Keratinocyte (primary cell): ENCODE results near the gene IDI1. TPM values are rescaled to one million over a fixed set of nuclear protein-coding genes. Genes with fewer than 3 reads are reported as not detected.
A peak's percentile ranks its signal among the peaks of the same experiment; 100 is the strongest.

ENCODE experiments used
- DNase-seq: peaks from one replicate; pipeline ENCODE4 v3.0.0-alpha.2; 2011; ENCODE audit warnings: low read depth, missing footprints, low spot score
- FAIRE-seq: peaks from 2 replicates; lab custom pipeline; 2011; peaks lifted over from hg19 to GRCh38; lab: Jason Lieb, UNC
- H2AFZ ChIP-seq: 2 replicates; pipeline ENCODE4 v1.6.0; 2012; ENCODE audit warnings: low read length, control low read depth, inconsistent platforms; ENCODE audit not compliant: control insufficient read depth
- H3K27ac ChIP-seq: 2 replicates; pipeline ENCODE4 v1.5.1; 2011; ENCODE audit warnings: low read length; ENCODE audit not compliant: control insufficient read depth, insufficient read depth
- H3K27me3 ChIP-seq: 3 replicates; pipeline ENCODE4 v1.6.0; 2011; ENCODE audit warnings: low read length; ENCODE audit not compliant: control insufficient read depth, insufficient read depth; ENCODE audit errors: extremely low read depth
- H3K36me3 ChIP-seq, 2 experiments: 2 replicates in 1 of 2; 3 replicates in 1 of 2; pipeline ENCODE4 v1.5.1; 2011; ENCODE audit warnings: low read length in 2 of 2, mild to moderate bottlenecking in 1 of 2; ENCODE audit not compliant: control insufficient read depth in 2 of 2, insufficient read depth in 2 of 2; ENCODE audit errors: extremely low read depth in 1 of 2
- H3K4me1 ChIP-seq: 3 replicates; pipeline ENCODE4 v1.5.1; 2011; ENCODE audit warnings: low read length; ENCODE audit not compliant: control insufficient read depth, insufficient read depth; ENCODE audit errors: extremely low read depth
- H3K4me2 ChIP-seq: 3 replicates; pipeline ENCODE4 v1.6.0; 2011; ENCODE audit warnings: low read depth, low read length; ENCODE audit not compliant: control insufficient read depth, insufficient read depth; ENCODE audit errors: extremely low read depth
- H3K4me3 ChIP-seq, 3 experiments: fragments of 200-600 bp in 1 of 3; sonication (generic) in 1 of 3; 2 replicates in 2 of 3; 3 replicates in 1 of 3; pipeline ENCODE4 v1.5.1; 2011 to 2016; ENCODE audit warnings: low read length in 3 of 3, mild to moderate bottlenecking in 3 of 3, control low read depth in 2 of 3, inconsistent platforms in 1 of 3, low read depth in 1 of 3, mixed read lengths in 1 of 3, mixed run types in 1 of 3, moderate library complexity in 1 of 3; ENCODE audit not compliant: control insufficient read depth in 2 of 3, insufficient read depth in 2 of 3; ENCODE audit errors: extremely low read depth in 1 of 3
- H3K79me2 ChIP-seq: 2 replicates; pipeline ENCODE4 v1.6.0; 2012; ENCODE audit warnings: low read length; ENCODE audit not compliant: control insufficient read depth, insufficient read depth
- H3K9ac ChIP-seq: 3 replicates; pipeline ENCODE4 v1.6.0; 2011; ENCODE audit warnings: low read length; ENCODE audit not compliant: control insufficient read depth, insufficient read depth; ENCODE audit errors: extremely low read depth
- H3K9me1 ChIP-seq: 3 replicates; pipeline ENCODE4 v1.6.0; 2011; ENCODE audit warnings: low read length; ENCODE audit not compliant: control insufficient read depth, insufficient read depth; ENCODE audit errors: extremely low read depth
- H3K9me3 ChIP-seq: 2 replicates; pipeline ENCODE4 v1.5.1; 2012; ENCODE audit warnings: low read depth, low read length; ENCODE audit not compliant: control insufficient read depth
- H4K20me1 ChIP-seq: 3 replicates; pipeline ENCODE4 v1.6.0; 2011; ENCODE audit warnings: low read length; ENCODE audit not compliant: control insufficient read depth, insufficient read depth; ENCODE audit errors: extremely low read depth
- EZH2 ChIP-seq: IDR thresholded peaks from one replicate; pipeline ENCODE4 v1.6.1; 2012; ENCODE audit warnings: inconsistent platforms, mild to moderate bottlenecking, low read length, moderate library complexity
- dilution Hi-C: fragments of 300-500 bp; cut with MboI; formaldehyde crosslinking; loops from one replicate; pipeline ENCODE4 v1.7.0; 2020; ENCODE audit warnings: low sequenced_read_pairs; ENCODE audit not compliant: extremely low pct_ligation_motif_present
- polyA plus RNA-seq, 5 experiments: library from polyadenylated mRNA; depleted of rRNA in 3 of 5; stranded (reverse) in 3 of 5; stranded (forward) in 1 of 5; unstranded in 1 of 5; fragments of >200 nt; gene quantifications; 1 replicate in 1 of 5; 2 replicates in 3 of 5; 3 replicates in 1 of 5; pipeline versions ENCODE4 v1.2.1 to v1.2.3, GENCODE V29; 2011 to 2012; ENCODE audit warnings: missing spikeins in 2 of 5, low read depth in 1 of 5, low replicate concordance in 1 of 5
- TF ChIP-seq, protein P1 (sequence below), 3 experiments: IDR thresholded peaks in 1 of 3; conservative IDR thresholded peaks in 1 of 3; optimal IDR thresholded peaks in 1 of 3; 2 replicates in 2 of 3; 3 replicates in 1 of 3; pipeline versions ENCODE3 to v1.5.1; 2011; ENCODE audit warnings: low read length in 3 of 3, mild to moderate bottlenecking in 3 of 3, moderate library complexity in 2 of 3, control low read depth in 1 of 3, inconsistent platforms in 1 of 3; ENCODE audit not compliant: insufficient read depth in 2 of 3; ENCODE audit errors: extremely low read depth in 1 of 3

The IDI1 gene
- polyA plus RNA-seq, 1 donor (not counting 4 experiments of a cell fraction or from before 2014, with no cell fraction given) = 298 TPM

DNA sequence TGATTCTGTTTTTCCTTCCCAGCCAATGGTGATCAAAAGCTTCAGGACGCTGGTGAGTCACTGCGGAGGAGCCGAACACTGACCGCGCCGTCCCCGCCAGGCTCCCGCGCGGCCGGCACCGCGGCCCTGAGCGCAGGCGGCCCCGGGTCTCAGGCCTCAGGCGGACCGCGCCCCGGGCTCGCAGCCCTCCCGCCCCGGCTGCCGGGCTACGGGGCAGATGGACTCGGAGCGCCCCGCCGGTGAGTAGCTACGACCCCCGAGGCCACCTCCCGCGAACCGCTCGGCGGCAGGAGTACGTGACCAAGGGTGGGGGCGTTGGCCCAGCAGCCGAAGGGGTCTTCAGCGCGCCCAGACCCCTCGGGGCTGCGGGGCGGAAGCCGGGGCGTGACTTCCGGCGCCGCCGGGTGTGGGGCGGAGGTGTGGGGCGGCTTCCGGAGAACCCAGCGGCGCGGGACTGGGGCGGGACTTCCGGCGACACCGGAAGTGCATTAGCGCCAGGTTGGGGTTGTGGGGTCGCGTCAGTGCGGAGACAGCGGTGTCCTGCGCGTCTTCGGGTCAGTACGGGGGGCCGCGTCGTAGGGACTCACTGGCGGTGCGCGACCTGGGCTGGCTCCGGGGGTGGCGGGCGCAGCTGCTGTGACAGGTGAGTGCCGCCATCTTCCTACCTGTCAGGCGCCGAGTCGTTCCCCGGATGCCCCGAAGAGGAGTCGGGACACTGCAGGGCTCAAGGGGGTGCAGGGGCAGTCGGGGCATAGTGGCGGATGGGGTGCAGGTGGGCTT lies 7.6 kb upstream of the IDI1 start, which contains the start of gene WDR37:
TSS of gene WDR37 (plus strand) at position 60 of the 780 bp plus-strand sequence. CDS start 15,771 bp downstream, outside the sequence.
- Histone ChIP-seq H3K4me2 (peak within 1 kb of the TSS; percentile 95), H3K9ac (peak within 1 kb of the TSS; percentile 96), H4K20me1 (no peaks in the 10 kb centered on the region), H3K36me3 (peaks cover 0 to 2% of the 10 kb centered on the region in 2 experiments), H3K4me3 (peak within 1 kb of the TSS; percentile 66 to 94 (median 69)), H3K27ac (peak within 1 kb of the TSS; percentile 91), H3K27me3 (no peaks in the 10 kb centered on the region), H3K4me1 (peaks cover 59% of the 10 kb centered on the region), H3K79me2 (peaks cover 78% of the 10 kb centered on the region), H2AFZ (peak within 1 kb of the TSS; percentile 62), H3K9me1 (no peaks in the 10 kb centered on the region), H3K9me3 (no peaks in the 10 kb centered on the region)
- dilution Hi-C loops = no loop called here
- FAIRE-seq (no peak), DNase-seq (no peak)
- TF ChIP-seq, protein P1, sequence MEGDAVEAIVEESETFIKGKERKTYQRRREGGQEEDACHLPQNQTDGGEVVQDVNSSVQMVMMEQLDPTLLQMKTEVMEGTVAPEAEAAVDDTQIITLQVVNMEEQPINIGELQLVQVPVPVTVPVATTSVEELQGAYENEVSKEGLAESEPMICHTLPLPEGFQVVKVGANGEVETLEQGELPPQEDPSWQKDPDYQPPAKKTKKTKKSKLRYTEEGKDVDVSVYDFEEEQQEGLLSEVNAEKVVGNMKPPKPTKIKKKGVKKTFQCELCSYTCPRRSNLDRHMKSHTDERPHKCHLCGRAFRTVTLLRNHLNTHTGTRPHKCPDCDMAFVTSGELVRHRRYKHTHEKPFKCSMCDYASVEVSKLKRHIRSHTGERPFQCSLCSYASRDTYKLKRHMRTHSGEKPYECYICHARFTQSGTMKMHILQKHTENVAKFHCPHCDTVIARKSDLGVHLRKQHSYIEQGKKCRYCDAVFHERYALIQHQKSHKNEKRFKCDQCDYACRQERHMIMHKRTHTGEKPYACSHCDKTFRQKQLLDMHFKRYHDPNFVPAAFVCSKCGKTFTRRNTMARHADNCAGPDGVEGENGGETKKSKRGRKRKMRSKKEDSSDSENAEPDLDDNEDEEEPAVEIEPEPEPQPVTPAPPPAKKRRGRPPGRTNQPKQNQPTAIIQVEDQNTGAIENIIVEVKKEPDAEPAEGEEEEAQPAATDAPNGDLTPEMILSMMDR (optimal IDR thresholded peaks at IDR 0.05 in 1 of 3, IDR thresholded peaks at IDR 0.05 in 1 of 3, conservative IDR thresholded peaks at IDR 0.05 in 1 of 3; ENCODE audit: extremely low read depth in 1 of 3, insufficient read depth in 2 of 3, low read length in 3 of 3) = no peak
- TF ChIP-seq EZH2 = no peak

GRCh38 chr10:1054684-1055083 lies 5.8 kb upstream of the IDI1 start:
- Histone ChIP-seq H3K9me3 (no peaks in the 10 kb centered on the region), H3K9me1 (no peaks in the 10 kb centered on the region), H3K36me3 (peaks cover 2 to 3% of the 10 kb centered on the region in 2 experiments), H3K27ac (peak overlapping the region; percentile 91), H3K4me2 (peak overlapping the region; percentile 83), H3K4me3 (peak overlapping the region; percentile 66 to 94 (median 69)), H2AFZ (no peak overlapping the region), H3K27me3 (no peaks in the 10 kb centered on the region), H4K20me1 (no peaks in the 10 kb centered on the region), H3K9ac (peak overlapping the region; percentile 96), H3K4me1 (peaks cover 55% of the 10 kb centered on the region), H3K79me2 (peaks cover 81% of the 10 kb centered on the region)
- FAIRE-seq = peak; percentile 89
- dilution Hi-C loops = no loop called here
- no peak for TF ChIP-seq EZH2
- TF ChIP-seq, protein P1 (optimal IDR thresholded peaks at IDR 0.05 in 1 of 3, IDR thresholded peaks at IDR 0.05 in 1 of 3, conservative IDR thresholded peaks at IDR 0.05 in 1 of 3; ENCODE audit: extremely low read depth in 1 of 3, insufficient read depth in 2 of 3, low read length in 3 of 3) = no peak
- DNase-seq = peak; percentile 87
